Lung (tissue), 12 donors: ENCODE measurements around the gene ZNF574. TPM values are rescaled to one million over a fixed set of nuclear protein-coding genes. Genes with fewer than 3 reads are reported as not detected.

Experiments used
- ATAC-seq: fragments of 200-7000 bp; cut with Tn5 transposase; one replicate; pipeline ENCODE4 v1.9.1; 2020; ENCODE audit warnings: moderate number of reproducible peaks; ENCODE audit not compliant: insufficient read depth, low FRiP score
- DNase-seq, 3 donors: peaks; one replicate each; pipeline ENCODE4 v3.0.0-alpha.2; 2013 to 2017
- H3K27ac ChIP-seq, 2 donors: one replicate each; pipeline ENCODE4 v1.5.1; 2013; ENCODE audit warnings: mild to moderate bottlenecking in 2 of 2, moderate library complexity in 2 of 2, control low read depth in 1 of 2, inconsistent platforms in 1 of 2, low read depth in 1 of 2, low read length in 1 of 2
- H3K27me3 ChIP-seq, 3 donors: one replicate each; pipeline ENCODE4 v1.5.1; 2013; ENCODE audit warnings: low read length in 2 of 3; ENCODE audit not compliant: control insufficient read depth in 3 of 3, insufficient read depth in 3 of 3
- H3K36me3 ChIP-seq, 4 donors: one replicate each; pipeline ENCODE4 v1.5.1; 2013; ENCODE audit warnings: low read length in 4 of 4, mild to moderate bottlenecking in 1 of 4, moderate library complexity in 1 of 4; ENCODE audit not compliant: control insufficient read depth in 4 of 4, insufficient read depth in 4 of 4
- H3K4me1 ChIP-seq, 5 donors: one replicate each; pipeline ENCODE4 v1.5.1; 2013; ENCODE audit warnings: low read length in 5 of 5, mild to moderate bottlenecking in 2 of 5, moderate library complexity in 1 of 5; ENCODE audit not compliant: control insufficient read depth in 5 of 5, insufficient read depth in 5 of 5
- H3K4me3 ChIP-seq: one replicate; pipeline ENCODE4 v1.5.1; 2013; ENCODE audit warnings: mild to moderate bottlenecking, control low read depth, moderate library complexity
- H3K9ac ChIP-seq, 2 donors: one replicate each; pipeline ENCODE4 v1.5.1; 2013; ENCODE audit warnings: low read length in 2 of 2, control low read depth in 1 of 2; ENCODE audit not compliant: insufficient read depth in 1 of 2
- H3K9me3 ChIP-seq, 4 donors: one replicate each; pipeline ENCODE4 v1.5.1; 2013; ENCODE audit warnings: low read length in 3 of 4, mild to moderate bottlenecking in 1 of 4, moderate library complexity in 1 of 4; ENCODE audit not compliant: control insufficient read depth in 4 of 4, insufficient read depth in 3 of 4
- CTCF ChIP-seq: IDR thresholded peaks from 2 replicates; pipeline ENCODE4 v1.5.1; 2012; ENCODE audit warnings: mild to moderate bottlenecking; ENCODE audit errors: control extremely low read depth, extremely low read depth
- WGBS, 2 donors: extraction: QIAGEN DNeasy Blood & Tissue Kit; methylation state at CpG; one replicate each; pipeline ENCODE4 v1.1.7; 2013; 5-methylcytosine and 5-hydroxymethylcytosine counted together
- polyA plus RNA-seq, 2 donors: library from polyadenylated mRNA; stranded (reverse); fragments of 200-250 nt; gene quantifications; one replicate each; pipeline ENCODE4 v1.2.1, GENCODE V29; 2013
- total RNA-seq, 2 donors: library from RNA; depleted of rRNA in 1 of 2; stranded (reverse); fragments of >200 nt in 1 of 2; gene quantifications; one replicate each; pipeline ENCODE4 v1.2.1, GENCODE V29; 2014 to 2021
- donor health status: control.
- donor health status: control.
- donor health status: Bipolar disorder and iron deficiency.
- donor health status: healthy.
- donor health status: DM: yes; HTN: yes; CAD: no.

ZNF574 gene
- total and polyA plus RNA-seq, 4 donors = 6.8 to 13.7 (median 10.1) TPM

DNA sequence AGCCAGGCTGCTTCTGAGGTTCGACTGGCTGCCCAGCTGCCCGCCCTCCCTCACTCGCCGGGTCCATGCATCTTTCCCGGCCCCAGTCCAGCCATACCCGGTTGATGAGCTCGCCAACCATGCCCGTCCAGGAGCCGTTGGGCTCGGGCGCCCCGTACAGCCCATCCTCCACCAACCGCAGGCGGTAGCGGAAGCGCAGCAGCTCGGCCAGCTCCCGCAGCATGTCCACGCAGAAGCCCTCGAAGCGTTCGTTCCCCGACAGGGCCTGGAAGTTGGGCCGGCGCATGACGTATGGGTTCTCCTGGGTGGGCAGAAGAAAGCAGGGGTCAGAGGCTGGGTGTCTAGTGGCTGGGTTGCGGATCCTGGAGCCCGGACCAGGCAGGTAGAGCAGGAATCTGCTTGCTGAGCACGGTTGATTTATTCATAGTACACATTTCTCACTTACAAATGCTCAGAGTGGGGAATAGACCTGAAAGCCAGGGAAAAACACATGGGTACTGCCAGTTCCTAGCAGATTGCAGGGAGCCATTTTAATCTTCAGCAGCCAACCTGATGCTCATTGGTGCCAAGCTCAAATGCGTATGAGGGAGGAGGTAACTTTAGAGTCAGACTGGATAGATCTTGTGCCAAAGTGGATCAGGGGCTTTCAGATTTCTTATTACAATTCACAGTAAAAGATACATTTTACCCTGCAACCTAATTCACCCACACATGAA, 33.4 kb upstream of the ZNF574 start:
- ATAC-seq (no peak), DNase-seq (no peak)
- 89 to 93% methylated on average over 30 of the region's 30 CpGs for WGBS, 2 donors
- Histone ChIP-seq H3K9ac (no peak overlapping the region), H3K9me3 (peaks cover 0 to 4% (median 0%) of the 10 kb centered on the region in 4 donors), H3K36me3 (no peaks in the 10 kb centered on the region), H3K27me3 (no peaks in the 10 kb centered on the region), H3K27ac (no peak overlapping the region), H3K4me3 (no peak overlapping the region), H3K4me1 (peaks cover 0 to 3% (median 0%) of the 10 kb centered on the region in 5 donors)
- no peak for TF ChIP-seq CTCF

GRCh38 chr19:42045575-42045974, 30.4 kb upstream of the ZNF574 start:
- Histone ChIP-seq H3K36me3 (no peaks in the 10 kb centered on the region), H3K27ac (no peak overlapping the region), H3K4me3 (no peak overlapping the region), H3K9ac (no peak overlapping the region), H3K9me3 (peaks cover 0 to 2% (median 0%) of the 10 kb centered on the region in 4 donors), H3K4me1 (no peaks in the 10 kb centered on the region), H3K27me3 (no peaks in the 10 kb centered on the region)
- 87 to 90% methylated on average over 7 of the region's 7 CpGs for WGBS, 2 donors
- no peak for ATAC-seq
- no peak for TF ChIP-seq CTCF
- DNase-seq = no peak

DNA sequence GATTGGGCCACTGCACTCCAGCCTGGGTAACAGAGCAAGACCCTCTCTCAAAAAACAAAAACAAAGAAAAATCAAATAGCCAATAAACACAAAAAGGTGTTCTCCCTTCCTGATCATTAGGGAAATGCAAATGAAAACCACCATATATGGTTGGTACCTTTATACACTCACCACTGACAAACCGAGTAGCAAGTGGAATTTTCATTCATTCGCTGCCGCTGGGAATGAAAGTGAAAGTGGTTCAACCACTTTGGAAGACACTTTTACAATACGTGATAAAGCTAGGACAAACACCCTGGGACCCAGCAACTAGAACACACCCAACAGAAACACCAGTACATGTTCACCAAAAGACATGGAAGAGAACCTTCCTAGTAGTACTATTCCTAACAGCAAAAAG, 27.0 kb upstream of the ZNF574 start:
- Histone ChIP-seq H3K4me1 (no peaks in the 10 kb centered on the region), H3K4me3 (no peak overlapping the region), H3K9me3 (peaks cover 0 to 2% (median 0%) of the 10 kb centered on the region in 4 donors), H3K36me3 (no peaks in the 10 kb centered on the region), H3K27ac (no peak overlapping the region), H3K27me3 (no peaks in the 10 kb centered on the region), H3K9ac (no peak overlapping the region)
- no peak for ATAC-seq
- no peak for TF ChIP-seq CTCF
- no peak for DNase-seq
- 32 to 65% methylated on average over 4 of the region's 4 CpGs for WGBS, 2 donors
